Measurements from ENCODE around the gene ZNF263. TPM values are rescaled to one million over a fixed set of nuclear protein-coding genes. Genes with fewer than 3 reads are reported as not detected.

ZNF263 gene
- total RNA-seq, 1 experiment from 2014 or later: 31.4 TPM

DNA sequence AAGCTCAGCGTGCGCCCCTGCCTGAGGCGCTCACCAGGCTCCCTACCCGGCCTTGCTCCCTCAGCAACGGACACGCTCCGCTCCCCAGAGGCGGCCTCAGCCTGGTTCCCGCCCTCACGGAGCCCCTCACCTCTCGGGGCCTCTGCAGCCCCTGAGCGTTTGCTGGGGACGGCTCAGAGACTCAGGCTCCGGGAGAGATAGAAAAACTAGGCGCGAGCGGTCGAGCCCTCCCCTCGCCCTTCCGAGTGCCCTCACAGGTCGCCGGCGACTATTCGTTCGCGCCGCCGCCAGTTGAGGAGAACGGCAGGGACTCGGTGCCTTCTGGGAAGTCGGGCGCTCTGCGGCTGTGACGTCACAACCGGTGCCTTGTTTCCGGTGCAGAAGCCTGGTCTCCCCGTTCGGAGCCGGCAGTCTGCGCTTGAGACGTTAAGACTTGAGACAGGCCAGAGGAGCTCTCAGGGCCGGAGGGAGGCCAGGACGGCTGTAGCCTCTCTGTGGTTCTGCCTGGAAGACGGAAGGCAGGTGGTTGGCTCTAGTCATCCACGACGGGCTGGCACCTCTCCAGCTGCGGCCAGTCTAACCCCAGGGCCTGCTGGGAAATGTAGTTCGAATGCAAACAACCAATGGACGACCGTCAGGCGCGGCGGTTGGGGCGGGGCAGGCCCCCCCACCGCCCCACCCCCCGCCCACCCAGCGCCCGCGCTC, 48.3 kb upstream of the ZNF263 start, which contains the start of gene ZNF200 (continued):
- TF ChIP-seq, protein P1, sequence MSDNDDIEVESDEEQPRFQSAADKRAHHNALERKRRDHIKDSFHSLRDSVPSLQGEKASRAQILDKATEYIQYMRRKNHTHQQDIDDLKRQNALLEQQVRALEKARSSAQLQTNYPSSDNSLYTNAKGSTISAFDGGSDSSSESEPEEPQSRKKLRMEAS (IDR thresholded peaks at IDR 0.05): peak; percentile 53; the same call in 1 of the 2 replicates
- TF ChIP-seq, protein P2, sequence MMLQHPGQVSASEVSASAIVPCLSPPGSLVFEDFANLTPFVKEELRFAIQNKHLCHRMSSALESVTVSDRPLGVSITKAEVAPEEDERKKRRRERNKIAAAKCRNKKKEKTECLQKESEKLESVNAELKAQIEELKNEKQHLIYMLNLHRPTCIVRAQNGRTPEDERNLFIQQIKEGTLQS (IDR thresholded peaks at IDR 0.05): no peak
- TF ChIP-seq POLR2A (IDR thresholded peaks at IDR 0.05; ENCODE audit: borderline replicate concordance, extremely low read depth, insufficient read depth, insufficient read length) (peak; percentile 82), EZH2 (IDR thresholded peaks at IDR 0.05) (no peak)

DNA sequence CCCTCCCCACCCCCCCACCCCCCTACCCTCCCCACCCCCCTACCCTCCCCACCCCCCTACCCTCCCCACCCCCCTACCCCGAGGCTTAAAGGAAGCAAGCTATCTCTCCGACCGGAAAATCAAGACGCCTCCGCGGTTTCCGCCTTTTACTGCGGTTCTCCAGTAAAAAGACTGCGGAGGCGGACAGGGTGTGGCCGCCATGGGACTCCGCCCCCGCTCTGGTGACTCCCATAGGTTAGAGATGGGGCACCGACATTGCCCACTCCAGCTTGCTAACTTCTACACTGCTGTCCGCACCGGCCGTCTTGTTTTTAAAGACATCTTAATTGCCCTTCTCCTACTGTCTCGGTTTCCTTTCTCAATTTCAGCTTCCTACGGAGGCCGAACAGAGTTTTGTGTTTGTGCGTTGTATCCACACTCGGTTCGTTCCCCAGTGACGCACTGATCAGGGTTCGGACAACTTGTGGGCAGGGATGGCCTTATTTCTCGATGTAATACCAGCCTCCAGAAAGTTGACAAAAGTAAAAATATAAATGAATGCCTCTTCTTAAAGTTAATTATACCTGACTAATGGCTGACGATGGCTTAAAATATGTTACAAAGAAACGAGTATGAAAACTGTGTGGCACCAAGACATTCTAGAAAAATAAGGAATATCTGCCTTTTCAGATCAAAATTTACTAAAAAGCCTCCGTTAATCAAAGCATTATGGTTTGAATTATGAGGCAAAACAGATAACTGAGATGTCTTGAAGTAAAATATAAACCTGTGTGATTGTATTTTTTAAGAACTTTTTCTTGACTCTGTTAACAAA, 47.2 kb upstream of the ZNF263 start:
- peaks cover 14% of the 10 kb centered on the region for H3K79me2 ChIP-seq (ENCODE audit: insufficient read depth, low read length)
- BruUV-seq (replicated peaks): no TSS peak
- no peak overlapping the region for H3K4me2 ChIP-seq (ENCODE audit: low read length)
- H3K4me1 ChIP-seq (ENCODE audit: control insufficient read depth in 1 of 2, insufficient read depth in 2 of 2, low read length in 2 of 2): peaks cover 5 to 7% of the 10 kb centered on the region in 2 experiments; a peak in 2 of 4 replicates
- H2AFZ ChIP-seq (ENCODE audit: low read depth, low read length, poor library complexity, severe bottlenecking): no peak overlapping the region
- peaks cover 0 to 10% of the 10 kb centered on the region in 2 experiments; a peak in 2 of 4 replicates for H3K9me3 ChIP-seq (ENCODE audit: control insufficient read depth in 1 of 2, insufficient read depth in 1 of 2, low read depth in 1 of 2, low read length in 2 of 2)
- ChIA-PET CTCF (no interaction called here), POLR2A (interaction anchor here (0.9 to 1.4 kb wide), 2 partner anchors 29 to 208 kb away, joined by 3 to 5 read pairs; partner anchors contain the start of genes NAA60 and ZNF597), RAD21 (ENCODE audit: low non-redundant PET in 1 of 2, low total read pairs in 2 of 2, uncharacterized antibody in 2 of 2, unreplicated experiment in 2 of 2) (no interaction called here)
- H3K27me3 ChIP-seq (ENCODE audit: insufficient read depth, low read length): no peaks in the 10 kb centered on the region
- no peaks in the 10 kb centered on the region for H3K9me2 ChIP-seq (ENCODE audit: insufficient read depth)
- DNase-seq (ENCODE audit: low read depth, low spot score) (no peak), ATAC-seq (no peak)
- H4K20me1 ChIP-seq (ENCODE audit: insufficient read depth): no peaks in the 10 kb centered on the region
- intact Hi-C loops (cut with micrococcal nuclease): no loop called here
- no peak for TF ChIP-seq YY1 (IDR thresholded peaks at IDR 0.05; ENCODE audit: extremely low read depth, insufficient replicate concordance, low read depth, low read length)
- no peak for TF ChIP-seq FOSL1 (IDR thresholded peaks at IDR 0.05; ENCODE audit: low read depth)
- peak; percentile 49; the same call in 1 of the 2 replicates for TF ChIP-seq CBX3 (IDR thresholded peaks at IDR 0.05; ENCODE audit: low read depth)
- H3K27ac ChIP-seq (ENCODE audit: low read depth, low read length): no peak overlapping the region
- no peak overlapping the region for H3K9ac ChIP-seq (ENCODE audit: low read length)
- H3K4me3 ChIP-seq (replicated peaks in 1 of 2; ENCODE audit: low read depth in 1 of 2, low read length in 2 of 2): no peak overlapping the region
- H3K36me3 ChIP-seq (ENCODE audit: control insufficient read depth in 1 of 2, insufficient read depth in 2 of 2, low read length in 2 of 2): peaks cover 12 to 20% of the 10 kb centered on the region in 2 experiments
